DMS53 (cell line): Measurements from ENCODE around the gene NGFR.
A peak's percentile ranks its signal among the peaks of the same experiment; 100 is the strongest.
"Not testable (repeated sequence)": the region's sequence is repeated elsewhere in the genome, so short reads cannot be mapped to it uniquely, and the experiment has no call there.

Source experiments
- DNase-seq: peaks from one replicate; lab custom pipeline; 2025; lab: John Stamatoyannopoulos, UW

The NGFR gene

DNA sequence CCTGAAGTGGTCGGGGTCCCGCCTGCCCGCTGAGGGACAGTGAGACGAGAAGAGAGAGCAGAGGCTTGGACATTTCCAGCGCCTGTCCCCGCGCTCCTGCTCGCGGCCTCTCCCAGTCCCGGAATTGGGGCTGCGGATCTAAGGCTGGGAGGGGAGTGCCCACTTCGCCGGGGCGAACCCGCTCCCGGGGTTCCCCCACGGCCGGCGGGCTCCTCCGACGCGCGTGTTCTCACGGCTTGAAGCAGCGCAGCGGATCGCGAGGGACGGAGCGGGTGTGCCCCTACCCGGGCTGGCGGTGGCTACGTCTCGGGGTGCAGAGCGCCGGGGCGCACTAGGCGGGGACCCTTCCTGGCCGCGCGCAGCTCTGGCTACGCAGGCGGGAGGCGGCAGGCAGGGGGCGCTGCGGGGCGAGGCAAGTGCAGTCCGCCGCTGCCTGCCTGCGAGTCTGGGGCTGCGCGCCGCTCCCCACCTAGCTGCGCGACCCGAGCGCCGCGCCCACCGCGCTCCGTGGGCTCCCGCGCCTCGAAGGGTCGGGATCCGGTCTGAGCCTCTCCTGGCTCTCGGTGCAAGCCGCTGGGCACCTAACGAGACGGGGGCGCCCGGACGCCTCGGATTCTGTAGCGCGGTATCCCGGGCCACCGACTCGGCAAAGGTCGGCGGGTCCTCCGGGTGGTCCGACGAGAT, 1.2 kb downstream of the NGFR start:
- peak; percentile 78 for DNase-seq

DNA sequence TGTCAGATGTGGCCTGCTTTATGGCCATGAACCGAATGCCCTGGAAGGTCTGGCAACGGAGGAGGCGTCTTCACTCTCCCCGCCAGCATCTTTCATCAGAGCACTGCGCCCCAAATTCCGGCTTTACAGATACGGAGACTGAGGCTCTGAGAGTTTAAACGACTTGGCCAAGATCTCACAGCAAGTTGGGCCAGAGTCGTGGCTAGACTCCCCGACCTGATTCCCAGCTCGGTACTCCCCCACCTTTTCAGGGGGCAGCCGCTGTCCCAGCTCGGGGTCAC, 1.7 kb downstream of the NGFR start:
- no peak for DNase-seq

DNA sequence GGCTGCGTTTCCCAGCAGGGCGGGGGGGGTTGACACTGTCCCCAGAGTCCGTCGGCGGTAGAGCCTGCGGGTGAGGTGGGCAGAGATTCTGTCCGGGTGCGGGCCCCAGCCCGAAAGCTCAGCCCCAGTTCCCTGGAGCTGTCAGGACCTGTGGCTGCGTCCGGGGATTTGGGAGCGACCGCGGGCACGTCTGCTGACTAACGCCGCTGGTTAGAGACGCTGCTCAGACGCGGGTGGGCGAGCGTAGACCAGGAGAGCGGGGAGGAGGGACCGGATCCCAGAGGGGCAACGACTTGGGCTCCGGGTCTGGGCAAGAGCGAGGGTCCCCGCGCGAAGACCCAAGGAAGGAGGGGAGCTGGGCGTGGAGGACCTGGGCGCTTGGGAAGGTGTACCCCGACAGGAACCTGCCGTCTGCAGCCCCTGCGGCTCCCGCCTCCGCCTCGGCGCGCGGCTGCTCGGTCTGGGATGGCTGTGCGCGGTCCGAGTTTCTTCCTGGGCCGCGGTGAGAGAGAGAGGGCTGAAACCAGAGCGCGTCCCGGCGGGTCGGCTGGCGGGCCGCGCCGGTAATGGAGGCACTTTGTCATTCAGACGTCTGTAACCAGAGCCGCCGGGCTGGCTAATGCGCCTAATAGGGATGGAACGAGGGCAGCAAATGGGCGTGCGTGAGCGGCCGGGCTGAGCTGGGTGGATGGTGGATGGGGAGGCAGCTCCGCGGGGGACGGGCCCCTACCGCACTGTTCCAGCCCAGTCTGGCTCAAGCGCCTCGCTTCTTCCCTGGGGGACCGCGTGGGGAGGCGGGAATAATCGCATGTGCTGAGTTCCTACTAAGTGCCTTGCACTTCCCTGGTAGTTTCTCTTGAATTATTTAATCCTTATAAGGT, 2.3 kb downstream of the NGFR start:
- peak; percentile 63 for DNase-seq

DNA sequence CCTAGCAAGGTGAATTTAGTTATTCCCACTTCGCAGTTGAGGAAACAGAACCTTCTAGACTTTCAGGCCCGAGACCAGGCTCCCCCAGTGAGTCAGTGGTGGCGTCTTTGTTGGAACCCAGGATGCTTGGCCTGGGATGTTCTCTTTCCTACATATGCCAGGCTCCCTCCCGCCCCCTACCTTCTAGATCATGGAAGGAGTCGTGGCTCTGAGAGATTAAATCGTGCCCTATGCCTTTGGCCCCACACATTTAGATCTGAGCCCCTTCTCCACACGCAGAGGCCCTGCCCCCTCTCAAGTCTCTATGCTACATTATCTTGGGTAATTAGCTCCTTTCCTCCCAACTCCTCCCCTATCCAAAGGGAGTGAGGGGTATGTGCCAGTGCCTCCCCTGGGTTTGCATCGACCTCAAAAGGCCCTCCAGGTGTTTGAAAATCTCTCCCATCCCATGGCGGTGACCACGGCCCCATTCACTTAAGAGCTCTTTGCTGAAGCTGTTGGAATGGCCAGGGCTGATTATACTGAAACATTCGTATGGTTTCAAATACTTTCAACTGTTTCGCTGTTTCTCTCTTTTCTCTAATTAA, 3.0 kb downstream of the NGFR start:
- DNase-seq, result no peak

DNA sequence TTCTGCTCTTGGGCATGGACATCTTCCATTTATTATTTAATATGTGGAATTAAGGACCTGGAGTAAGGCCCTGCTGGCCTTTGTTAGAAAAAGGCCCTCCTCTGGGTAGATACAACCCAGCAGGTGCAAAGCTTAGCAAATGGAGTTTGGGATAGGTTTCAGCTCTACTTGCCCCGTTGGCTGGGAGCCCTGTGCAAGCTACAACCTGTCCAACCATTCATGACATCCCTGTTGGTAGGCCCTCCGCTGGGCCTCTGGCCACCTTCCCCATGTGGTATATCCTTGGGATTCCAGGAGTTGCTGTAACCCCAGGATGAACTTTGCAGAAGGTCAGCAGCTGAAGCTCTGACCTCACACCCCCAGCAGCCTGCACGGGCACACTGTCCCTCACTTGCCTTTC, 6.4 kb downstream of the NGFR start:
- DNase-seq, result no peak

DNA sequence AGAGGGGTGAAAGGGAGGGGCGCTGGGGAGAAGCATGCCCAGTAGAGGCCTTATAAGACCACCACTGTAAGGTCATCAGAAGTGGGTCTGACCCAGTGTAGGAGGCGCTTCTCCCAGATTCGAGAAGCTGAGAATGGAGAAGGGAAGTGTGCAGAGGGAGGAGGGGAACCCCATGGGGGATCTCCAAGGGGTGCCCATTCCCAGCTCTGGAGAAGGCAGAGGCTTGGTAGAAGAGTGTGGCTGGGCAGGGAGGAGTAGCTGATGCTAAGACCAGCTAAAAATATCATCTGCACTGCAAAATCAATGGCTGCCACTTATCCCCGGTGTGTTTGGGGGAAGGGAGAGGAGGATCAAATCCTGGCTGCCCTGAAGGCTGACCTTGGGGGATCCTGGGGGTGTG, 7.2 kb downstream of the NGFR start:
- DNase-seq, result no peak

DNA sequence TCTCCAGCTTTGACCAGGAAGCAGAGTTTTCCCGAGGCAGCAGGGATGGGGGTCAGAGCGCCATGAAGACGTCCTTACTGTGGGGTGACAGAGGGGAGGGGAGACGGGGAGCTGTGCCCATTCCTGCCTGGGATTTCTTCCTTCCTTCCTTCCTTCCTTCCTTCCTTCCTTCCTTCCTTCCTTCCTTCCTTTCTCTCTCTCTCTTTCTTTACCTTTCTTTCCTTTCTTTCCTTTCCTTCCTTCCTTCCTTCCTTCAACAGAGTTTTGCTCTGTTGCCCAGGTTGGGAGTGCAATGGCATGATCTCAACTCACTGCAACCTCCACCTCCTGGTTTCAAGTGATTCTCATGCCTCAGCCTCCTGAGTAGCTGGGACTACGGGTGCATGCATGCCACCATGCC, 7.6 kb downstream of the NGFR start:
- DNase-seq, result not testable (repeated sequence)

DNA sequence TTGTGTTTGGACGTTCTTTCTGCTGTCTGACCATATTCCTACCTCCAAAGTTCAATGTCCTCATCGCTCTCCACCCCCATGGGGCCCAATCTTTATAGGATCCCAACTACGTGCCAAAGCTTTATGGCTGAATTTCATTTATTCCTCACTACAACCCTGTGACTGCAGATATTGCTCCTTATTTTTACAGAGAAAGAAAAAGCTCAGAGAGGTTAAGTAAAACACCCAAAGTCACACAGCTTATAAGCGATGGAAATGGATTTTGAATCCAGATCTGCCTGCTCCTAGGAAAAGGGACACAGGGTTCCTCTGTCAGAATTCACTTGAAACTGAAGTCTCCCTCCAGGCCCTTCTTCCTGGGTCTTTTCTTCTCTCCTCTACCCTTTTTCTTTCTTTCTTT, 9.3 kb downstream of the NGFR start:
- DNase-seq, result no peak

DNA sequence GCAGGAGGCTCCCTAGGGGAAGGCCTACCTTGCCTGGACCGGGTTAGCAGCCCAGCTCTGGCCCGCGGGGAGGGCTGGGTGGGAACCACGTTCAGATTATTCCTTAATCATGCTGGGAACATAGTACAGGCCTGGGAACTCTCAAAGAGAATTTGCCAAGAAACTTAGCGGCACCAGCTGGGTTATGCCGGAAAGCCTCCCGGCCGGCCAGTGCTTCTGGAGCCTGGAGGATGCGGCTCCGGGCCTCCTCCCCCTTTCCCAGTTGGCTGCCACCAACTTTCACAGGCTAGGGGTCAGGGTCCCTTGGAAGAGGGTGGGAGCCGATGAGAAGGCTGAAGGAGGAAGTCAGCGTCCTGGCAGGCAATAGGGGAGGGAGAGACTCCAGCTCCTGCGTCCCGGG, 10.8 kb downstream of the NGFR start:
- no peak for DNase-seq

DNA sequence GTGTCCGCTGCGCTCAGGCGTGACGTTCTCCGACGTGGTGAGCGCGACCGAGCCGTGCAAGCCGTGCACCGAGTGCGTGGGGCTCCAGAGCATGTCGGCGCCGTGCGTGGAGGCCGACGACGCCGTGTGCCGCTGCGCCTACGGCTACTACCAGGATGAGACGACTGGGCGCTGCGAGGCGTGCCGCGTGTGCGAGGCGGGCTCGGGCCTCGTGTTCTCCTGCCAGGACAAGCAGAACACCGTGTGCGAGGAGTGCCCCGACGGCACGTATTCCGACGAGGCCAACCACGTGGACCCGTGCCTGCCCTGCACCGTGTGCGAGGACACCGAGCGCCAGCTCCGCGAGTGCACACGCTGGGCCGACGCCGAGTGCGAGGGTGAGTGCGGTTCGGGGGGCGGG, 11.2 kb downstream of the NGFR start:
- no peak for DNase-seq

DNA sequence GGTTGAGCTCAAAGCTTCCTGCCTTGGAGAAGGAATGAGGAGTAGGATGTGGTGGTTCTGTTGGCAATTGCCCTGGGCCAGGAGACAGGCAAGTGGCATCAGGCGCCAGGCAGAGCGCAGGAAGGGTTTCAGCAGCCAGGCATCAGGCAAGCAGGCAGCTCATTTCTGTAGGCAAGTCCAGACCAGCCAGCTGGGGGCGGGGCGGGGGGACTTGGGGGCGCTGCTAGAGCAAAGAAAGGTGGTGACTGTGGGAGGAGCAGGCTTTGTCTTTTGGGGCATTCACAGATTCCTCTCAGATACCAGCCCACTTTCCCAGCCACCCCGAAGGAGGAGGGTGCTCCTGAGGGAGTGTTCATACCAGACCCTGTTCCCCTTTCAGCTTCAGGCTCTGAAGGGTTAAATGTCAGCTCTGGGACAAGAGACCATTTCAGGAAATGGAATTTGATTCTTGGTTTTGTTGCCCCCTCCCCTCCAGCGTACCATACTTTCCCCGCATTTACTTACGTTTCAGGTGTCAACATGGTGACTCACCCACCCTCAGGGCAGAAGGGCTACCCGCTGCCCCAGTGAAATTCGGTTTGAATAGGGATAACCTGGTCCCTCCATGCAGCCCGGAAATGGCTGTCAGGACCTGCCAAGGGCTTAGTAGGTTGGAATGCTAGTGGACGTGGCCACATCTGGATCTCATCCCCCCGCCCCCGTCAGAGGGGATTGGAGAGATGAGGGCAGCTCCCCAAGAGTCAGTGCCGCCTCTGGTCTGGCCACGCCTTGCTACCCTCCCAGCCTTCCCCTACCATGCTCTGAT, 13.2 kb downstream of the NGFR start:
- DNase-seq, result peak; percentile 68

DNA sequence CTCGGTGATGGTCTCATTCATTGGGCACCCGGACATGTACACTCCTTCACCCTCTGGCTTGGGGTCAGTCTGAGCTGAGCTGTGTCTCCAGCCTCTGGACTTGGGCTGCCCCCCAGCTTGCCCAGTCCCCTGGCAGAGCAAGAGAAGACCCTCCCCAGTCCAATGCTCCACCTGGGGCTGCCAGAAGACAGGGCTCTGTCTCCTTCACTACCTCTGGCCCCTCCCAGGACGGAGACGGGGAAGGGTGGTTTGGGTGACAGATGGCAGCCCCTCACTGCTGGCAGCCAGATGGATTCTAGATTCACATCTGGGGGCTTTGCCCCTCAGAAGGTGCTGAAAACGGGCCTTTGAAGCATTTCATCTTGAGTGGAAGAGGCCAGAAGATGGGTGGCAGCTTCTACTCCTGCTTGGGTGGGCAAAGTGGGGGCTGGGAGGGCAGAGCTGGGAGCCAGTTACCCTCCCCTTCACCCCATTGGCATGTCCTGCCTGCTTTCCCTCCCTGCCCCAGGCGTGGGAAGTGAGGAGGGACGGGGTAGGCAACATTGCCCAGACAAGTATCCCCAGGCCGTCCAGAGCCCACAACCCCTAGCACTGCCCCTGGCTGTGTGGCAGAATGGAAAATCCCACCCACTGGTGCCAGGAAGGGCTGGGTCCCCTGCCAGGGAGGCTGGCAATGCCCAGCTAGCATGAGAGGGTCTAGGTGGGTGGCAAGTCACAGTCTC, 13.9 kb downstream of the NGFR start:
- no peak for DNase-seq

DNA sequence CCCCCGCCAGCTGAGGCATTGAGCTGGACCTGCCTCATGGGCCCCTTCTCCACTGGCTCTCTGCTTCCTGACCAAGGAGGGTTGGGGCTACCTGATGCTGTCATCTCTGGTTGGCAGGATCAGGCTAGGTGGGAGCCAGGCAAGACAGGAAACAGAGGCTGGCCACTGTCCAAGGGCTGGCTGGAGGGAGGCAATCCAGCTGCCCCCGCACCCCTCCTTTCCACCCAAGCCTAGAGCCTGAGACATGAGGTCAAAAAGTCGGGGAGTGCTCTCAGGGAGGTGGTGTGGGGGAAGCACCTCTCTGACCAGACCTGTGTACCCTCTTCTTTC, 14.5 kb downstream of the NGFR start:
- no peak for DNase-seq

DNA sequence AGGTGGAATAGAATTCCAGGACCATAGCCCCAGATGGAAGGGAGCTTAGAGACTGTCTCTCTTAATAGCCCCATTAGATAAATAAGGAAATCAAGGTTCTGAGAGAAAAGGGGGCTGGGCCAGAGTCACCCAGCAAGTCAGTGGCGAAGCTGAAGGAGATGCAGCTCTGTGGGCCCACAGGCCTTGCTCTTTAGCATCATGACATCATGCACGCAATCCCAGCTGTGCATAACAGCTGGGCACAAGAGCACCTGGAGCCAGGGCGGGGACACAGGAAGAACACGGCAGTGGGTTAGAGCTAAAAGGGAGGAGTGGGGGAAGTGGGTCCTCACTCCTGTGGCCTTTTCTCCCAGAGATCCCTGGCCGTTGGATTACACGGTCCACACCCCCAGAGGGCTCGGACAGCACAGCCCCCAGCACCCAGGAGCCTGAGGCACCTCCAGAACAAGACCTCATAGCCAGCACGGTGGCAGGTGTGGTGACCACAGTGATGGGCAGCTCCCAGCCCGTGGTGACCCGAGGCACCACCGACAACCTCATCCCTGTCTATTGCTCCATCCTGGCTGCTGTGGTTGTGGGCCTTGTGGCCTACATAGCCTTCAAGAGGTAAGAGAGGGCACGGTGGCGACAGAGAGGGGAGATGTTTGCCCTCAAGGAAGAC, 15.1 kb downstream of the NGFR start:
- no peak for DNase-seq

DNA sequence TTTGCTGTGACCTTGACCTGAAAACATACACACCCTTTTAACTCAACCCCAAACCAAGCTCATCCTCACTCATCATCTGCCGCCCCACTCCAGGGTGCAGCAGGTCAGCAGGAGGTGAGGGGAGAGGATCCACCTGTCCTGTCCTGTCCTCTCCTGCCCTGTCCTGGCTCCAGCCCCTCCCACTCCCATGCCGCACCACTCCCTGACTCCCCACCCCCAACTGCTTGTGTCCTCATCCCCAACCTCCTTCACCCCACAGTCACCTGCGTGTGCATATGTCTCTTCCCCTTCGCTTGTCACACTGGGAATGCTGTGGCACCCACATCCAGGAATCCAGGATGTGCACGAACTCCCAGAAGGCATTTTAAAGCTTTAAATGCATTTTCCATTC, 15.6 kb downstream of the NGFR start:
- DNase-seq, result no peak

DNA sequence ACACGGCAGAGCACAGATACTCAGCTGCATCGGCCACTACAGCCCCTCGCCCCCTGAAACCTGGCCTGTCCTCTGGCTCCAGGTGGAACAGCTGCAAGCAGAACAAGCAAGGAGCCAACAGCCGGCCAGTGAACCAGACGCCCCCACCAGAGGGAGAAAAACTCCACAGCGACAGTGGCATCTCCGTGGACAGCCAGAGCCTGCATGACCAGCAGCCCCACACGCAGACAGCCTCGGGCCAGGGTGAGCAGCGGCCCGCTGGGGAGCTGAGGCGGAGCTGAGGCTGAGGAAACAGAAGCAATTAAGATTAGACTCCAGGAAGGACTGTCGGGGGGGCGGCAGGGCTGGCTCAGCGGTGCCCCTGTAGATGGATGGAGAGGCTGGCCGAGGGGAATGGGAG, 16.7 kb downstream of the NGFR start:
- no peak for DNase-seq

DNA sequence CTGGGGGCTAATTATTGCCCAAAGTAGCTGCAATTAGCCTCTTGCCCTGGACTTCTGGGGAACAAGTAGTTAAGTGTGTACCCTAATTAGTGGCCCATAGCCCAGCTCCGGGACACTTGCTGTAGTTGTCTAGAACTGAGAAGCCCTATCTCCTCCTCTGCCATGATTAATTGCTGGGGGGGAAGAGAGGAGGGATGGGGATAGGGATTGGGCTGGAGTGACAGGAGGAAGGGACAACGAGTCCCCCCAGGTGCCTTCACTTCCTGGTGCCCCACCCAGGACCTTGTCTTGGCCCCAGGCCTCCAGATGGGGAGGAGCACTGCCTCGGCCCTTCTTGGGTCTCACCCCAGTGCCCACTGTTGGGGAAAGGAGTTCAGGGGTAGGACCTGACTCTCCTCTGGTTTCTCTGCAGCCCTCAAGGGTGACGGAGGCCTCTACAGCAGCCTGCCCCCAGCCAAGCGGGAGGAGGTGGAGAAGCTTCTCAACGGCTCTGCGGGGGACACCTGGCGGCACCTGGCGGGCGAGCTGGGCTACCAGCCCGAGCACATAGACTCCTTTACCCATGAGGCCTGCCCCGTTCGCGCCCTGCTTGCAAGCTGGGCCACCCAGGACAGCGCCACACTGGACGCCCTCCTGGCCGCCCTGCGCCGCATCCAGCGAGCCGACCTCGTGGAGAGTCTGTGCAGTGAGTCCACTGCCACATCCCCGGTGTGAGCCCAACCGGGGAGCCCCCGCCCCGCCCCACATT, 17.4 kb downstream of the NGFR start:
- peak; percentile 80 for DNase-seq

DNA sequence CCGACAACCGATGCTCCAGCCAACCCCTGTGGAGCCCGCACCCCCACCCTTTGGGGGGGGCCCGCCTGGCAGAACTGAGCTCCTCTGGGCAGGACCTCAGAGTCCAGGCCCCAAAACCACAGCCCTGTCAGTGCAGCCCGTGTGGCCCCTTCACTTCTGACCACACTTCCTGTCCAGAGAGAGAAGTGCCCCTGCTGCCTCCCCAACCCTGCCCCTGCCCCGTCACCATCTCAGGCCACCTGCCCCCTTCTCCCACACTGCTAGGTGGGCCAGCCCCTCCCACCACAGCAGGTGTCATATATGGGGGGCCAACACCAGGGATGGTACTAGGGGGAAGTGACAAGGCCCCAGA, 17.9 kb downstream of the NGFR start:
- no peak for DNase-seq

DNA sequence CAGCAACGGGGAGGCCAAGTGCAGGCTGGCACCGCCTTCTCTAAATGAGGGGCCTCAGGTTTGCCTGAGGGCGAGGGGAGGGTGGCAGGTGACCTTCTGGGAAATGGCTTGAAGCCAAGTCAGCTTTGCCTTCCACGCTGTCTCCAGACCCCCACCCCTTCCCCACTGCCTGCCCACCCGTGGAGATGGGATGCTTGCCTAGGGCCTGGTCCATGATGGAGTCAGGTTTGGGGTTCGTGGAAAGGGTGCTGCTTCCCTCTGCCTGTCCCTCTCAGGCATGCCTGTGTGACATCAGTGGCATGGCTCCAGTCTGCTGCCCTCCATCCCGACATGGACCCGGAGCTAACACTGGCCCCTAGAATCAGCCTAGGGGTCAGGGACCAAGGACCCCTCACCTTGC, 18.5 kb downstream of the NGFR start:
- DNase-seq, result no peak

DNA sequence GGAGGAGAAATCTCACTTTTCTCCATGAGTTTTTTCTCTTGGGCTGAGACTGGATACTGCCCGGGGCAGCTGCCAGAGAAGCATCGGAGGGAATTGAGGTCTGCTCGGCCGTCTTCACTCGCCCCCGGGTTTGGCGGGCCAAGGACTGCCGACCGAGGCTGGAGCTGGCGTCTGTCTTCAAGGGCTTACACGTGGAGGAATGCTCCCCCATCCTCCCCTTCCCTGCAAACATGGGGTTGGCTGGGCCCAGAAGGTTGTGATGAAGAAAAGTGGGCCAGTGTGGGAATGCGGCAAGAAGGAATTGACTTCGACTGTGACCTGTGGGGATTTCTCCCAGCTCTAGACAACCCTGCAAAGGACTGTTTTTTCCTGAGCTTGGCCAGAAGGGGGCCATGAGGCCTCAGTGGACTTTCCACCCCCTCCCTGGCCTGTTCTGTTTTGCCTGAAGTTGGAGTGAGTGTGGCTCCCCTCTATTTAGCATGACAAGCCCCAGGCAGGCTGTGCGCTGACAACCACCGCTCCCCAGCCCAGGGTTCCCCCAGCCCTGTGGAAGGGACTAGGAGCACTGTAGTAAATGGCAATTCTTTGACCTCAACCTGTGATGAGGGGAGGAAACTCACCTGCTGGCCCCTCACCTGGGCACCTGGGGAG, 19.1 kb downstream of the NGFR start:
- no peak for DNase-seq
